NCI-H345 treated with DMSO at 0.1 percent for 48 hours (cell line): ENCODE results near the gene GIPR.

Experiments used
- DNase-seq: peaks from one replicate; lab custom pipeline; 2025; ENCODE audit not compliant: unreplicated experiment; lab: John Stamatoyannopoulos, UW

GIPR gene

DNA sequence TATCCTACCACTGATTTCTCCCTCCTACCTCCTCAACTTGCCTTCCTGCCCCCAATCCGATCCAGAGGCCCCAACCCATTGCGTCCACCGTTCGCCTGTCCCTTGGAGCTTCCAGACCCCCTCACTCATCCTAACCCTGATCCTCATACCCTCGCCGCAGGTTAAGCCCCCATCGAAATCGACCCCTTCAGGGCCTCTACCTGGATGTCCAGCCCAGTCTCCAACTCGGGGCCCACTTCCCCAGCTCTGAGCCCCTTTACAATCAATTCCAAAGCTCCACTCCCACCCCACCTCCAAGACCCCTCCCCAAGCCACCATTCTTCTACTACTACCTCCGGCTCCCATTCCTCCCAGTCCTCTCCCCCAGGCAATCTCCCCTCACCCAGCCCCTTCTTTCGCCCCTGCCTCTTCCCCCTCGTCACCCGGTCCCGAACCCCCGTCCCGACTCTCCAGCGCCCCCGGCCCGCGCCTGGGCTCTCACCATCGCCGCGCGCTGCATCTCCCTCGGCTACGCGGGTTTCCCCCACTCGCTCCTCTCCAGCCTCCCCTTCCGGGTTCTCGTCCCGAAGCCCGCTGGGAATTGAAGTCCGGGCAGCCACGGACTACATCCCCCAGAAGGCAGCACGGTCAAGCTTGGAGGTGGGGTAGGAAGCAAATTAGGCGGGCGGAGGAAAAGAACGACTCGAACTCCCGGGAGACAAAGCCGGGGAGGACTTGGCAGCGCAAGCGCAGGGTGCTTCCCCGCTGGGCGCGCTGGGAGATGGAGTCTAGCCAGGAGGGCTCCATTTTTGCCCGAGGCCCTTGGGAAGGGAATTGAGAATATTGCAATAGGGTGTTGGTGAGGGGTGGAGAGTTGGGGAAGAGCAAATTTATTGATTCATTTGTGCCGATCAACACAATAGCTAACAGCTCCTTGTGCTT is 62.6 kb downstream of the GIPR start, which contains the start of gene FBXO46:
TSS of gene FBXO46 (minus strand) at position 529 of the 921 bp plus-strand sequence. CDS start 17,401 bp downstream, outside the sequence.
- peak; percentile 92 for DNase-seq
